ENCODE results near the gene CORO6.

The CORO6 gene

GRCh38 chr17:29591737-29592608 lies 30.7 kb downstream of the CORO6 start:
- Histone ChIP-seq H3K4me1 (ENCODE audit: control insufficient read depth, insufficient read depth, low read length, poor library complexity, severe bottlenecking) (peaks cover 48% of the 10 kb centered on the region), H3K4me3 (ENCODE audit: insufficient read depth, low read depth, low read length, poor library complexity, severe bottlenecking) (peak overlapping the region; percentile 79)
- peak; percentile 56 to 72 (median 61) for DNase-seq

DNA sequence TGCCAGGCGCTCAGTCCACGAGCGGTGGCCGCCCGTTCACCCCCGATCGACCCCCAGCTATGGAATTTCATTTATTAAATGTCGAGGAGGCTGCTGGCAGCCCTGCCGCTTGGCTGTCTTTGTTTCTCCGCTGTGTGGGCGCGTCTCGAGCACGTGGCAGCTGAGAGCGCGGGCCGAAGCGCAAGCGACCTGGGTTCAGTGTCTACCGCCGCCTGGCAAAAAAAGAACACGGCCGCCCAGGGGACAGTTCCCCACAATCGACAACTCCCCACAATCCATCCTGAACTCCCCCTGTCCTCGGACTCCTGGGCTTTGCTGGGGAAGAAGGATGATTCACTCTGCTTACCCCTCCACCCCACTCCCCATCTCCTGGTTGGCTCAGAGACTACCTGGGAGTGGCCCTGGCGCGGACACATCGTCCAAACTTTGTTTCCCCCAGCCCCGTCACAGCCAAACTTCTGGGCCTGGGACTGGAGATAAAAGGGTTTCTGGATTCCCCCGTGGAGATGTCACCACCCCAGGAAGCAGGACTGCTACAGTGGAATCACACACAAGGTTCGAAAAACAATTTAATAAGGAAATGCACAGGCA lies 31.5 kb downstream of the CORO6 start:
- peaks cover 48% of the 10 kb centered on the region for H3K4me1 ChIP-seq (ENCODE audit: control insufficient read depth, insufficient read depth, low read length, poor library complexity, severe bottlenecking)
- H3K27ac ChIP-seq (ENCODE audit: insufficient read depth, low read length, poor library complexity, severe bottlenecking): peak overlapping the region; percentile 23
- no peaks in the 10 kb centered on the region for H3K9me3 ChIP-seq (ENCODE audit: control insufficient read depth, low read length)
- H3K36me3 ChIP-seq (ENCODE audit: control insufficient read depth, insufficient read depth, low read length): no peaks in the 10 kb centered on the region
- no peaks in the 10 kb centered on the region for H3K27me3 ChIP-seq (replicated peaks; ENCODE audit: control insufficient read depth, insufficient read depth, low read length, poor library complexity, severe bottlenecking)
- H3K4me3 ChIP-seq (ENCODE audit: insufficient read depth, low read depth, low read length, poor library complexity, severe bottlenecking): peak overlapping the region; percentile 79
- DNase-seq: no peak

More at GRCh38 chr17:29591737-29592608, 30.7 kb downstream of the CORO6 start:
- Histone ChIP-seq H3K36me3 (ENCODE audit: control insufficient read depth, insufficient read depth, low read length) (no peaks in the 10 kb centered on the region), H3K27ac (ENCODE audit: insufficient read depth, low read length, poor library complexity, severe bottlenecking) (no peak overlapping the region), H3K9me3 (ENCODE audit: control insufficient read depth, low read length) (no peaks in the 10 kb centered on the region), H3K27me3 (replicated peaks; ENCODE audit: control insufficient read depth, insufficient read depth, low read length, poor library complexity, severe bottlenecking) (no peaks in the 10 kb centered on the region)

GRCh38 chr17:29590411-29591145 lies 32.1 kb downstream of the CORO6 start:
- DNase-seq: no peak
- Histone ChIP-seq H3K36me3 (ENCODE audit: control insufficient read depth, insufficient read depth, low read length) (no peaks in the 10 kb centered on the region), H3K27ac (ENCODE audit: insufficient read depth, low read length, poor library complexity, severe bottlenecking) (peak overlapping the region; percentile 23), H3K9me3 (ENCODE audit: control insufficient read depth, low read length) (no peaks in the 10 kb centered on the region), H3K4me1 (ENCODE audit: control insufficient read depth, insufficient read depth, low read length, poor library complexity, severe bottlenecking) (peaks cover 53% of the 10 kb centered on the region), H3K27me3 (replicated peaks; ENCODE audit: control insufficient read depth, insufficient read depth, low read length, poor library complexity, severe bottlenecking) (no peaks in the 10 kb centered on the region), H3K4me3 (ENCODE audit: insufficient read depth, low read depth, low read length, poor library complexity, severe bottlenecking) (peak overlapping the region; percentile 79)

GRCh38 chr17:29589524-29590410 lies 32.9 kb downstream of the CORO6 start, which contains the start of gene GIT1:
TSS of gene GIT1 (minus strand) at chr17:29589648. CDS start at chr17:29589378, 270 bp downstream.
- Histone ChIP-seq H3K4me3 (ENCODE audit: insufficient read depth, low read depth, low read length, poor library complexity, severe bottlenecking) (peak within 1 kb of the TSS; percentile 79), H3K27me3 (replicated peaks; ENCODE audit: control insufficient read depth, insufficient read depth, low read length, poor library complexity, severe bottlenecking) (no peaks in the 10 kb centered on the region), H3K4me1 (ENCODE audit: control insufficient read depth, insufficient read depth, low read length, poor library complexity, severe bottlenecking) (peaks cover 61% of the 10 kb centered on the region)

DNA sequence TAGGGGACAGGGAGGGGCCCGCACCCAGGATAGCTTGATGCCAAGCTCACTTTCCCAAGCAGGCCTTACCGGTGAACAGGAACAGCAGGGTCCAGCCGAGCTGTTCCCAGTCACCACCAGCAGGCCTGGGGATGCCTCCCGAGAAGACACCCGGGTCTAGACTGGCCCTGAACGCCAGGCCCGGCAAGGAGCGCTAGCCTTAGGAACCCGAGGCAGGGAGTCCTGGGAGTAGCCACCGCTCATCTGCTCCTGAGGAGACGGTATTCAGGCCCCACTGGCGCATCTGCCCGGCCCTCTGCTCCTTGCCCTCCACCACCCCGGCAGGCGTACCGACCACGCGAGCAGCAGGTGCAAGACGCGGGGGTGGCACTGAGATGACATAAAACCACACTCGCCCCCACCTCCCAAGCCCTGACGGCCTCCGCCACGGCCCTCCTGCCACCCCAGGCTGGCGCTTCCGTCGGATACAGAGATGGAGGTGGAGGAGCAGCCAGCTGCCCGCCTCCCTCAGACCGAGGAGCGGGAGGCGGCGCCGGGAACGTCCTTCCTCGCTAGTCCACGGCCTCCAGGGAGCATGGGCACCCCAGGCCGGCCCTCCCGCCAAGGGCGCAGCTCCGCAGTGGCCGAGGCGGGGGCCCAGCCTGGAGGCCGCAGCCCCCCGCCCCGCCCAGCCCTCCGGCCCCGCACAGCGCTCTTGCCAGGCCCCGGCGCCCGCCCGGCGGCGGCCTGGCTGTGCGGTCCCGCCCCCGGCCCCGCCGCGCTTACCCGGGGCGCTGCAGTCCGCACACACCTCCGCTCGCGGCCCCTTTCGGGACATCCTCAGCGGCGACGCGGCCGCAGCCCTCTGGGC lies 33.9 kb downstream of the CORO6 start:
- H3K36me3 ChIP-seq (ENCODE audit: control insufficient read depth, insufficient read depth, low read length): no peaks in the 10 kb centered on the region
- peaks cover 68% of the 10 kb centered on the region for H3K4me1 ChIP-seq (ENCODE audit: control insufficient read depth, insufficient read depth, low read length, poor library complexity, severe bottlenecking)
- H3K27ac ChIP-seq (ENCODE audit: insufficient read depth, low read length, poor library complexity, severe bottlenecking): peak overlapping the region; percentile 63
- no peaks in the 10 kb centered on the region for H3K27me3 ChIP-seq (replicated peaks; ENCODE audit: control insufficient read depth, insufficient read depth, low read length, poor library complexity, severe bottlenecking)
- no peaks in the 10 kb centered on the region for H3K9me3 ChIP-seq (ENCODE audit: control insufficient read depth, low read length)
- DNase-seq: peak; percentile 19 to 43 (median 27)
- H3K4me3 ChIP-seq (ENCODE audit: insufficient read depth, low read depth, low read length, poor library complexity, severe bottlenecking): peak overlapping the region; percentile 78

More at GRCh38 chr17:29589524-29590410, 32.9 kb downstream of the CORO6 start, which contains the start of gene GIT1:
- Histone ChIP-seq H3K27ac (ENCODE audit: insufficient read depth, low read length, poor library complexity, severe bottlenecking) (peak within 1 kb of the TSS; percentile 67), H3K36me3 (ENCODE audit: control insufficient read depth, insufficient read depth, low read length) (no peaks in the 10 kb centered on the region), H3K9me3 (ENCODE audit: control insufficient read depth, low read length) (no peaks in the 10 kb centered on the region)
- DNase-seq: peak; percentile 70 to 77 (median 73)

- H3K4me1 ChIP-seq (ENCODE audit: control insufficient read depth, insufficient read depth, low read length, poor library complexity, severe bottlenecking): peaks cover 66% of the 10 kb centered on the region
- no peak for DNase-seq
- H3K27ac ChIP-seq (ENCODE audit: insufficient read depth, low read length, poor library complexity, severe bottlenecking): peak overlapping the region; percentile 63
- H3K9me3 ChIP-seq (ENCODE audit: control insufficient read depth, low read length): no peaks in the 10 kb centered on the region
- H3K36me3 ChIP-seq (ENCODE audit: control insufficient read depth, insufficient read depth, low read length): peaks cover 1% of the 10 kb centered on the region
- H3K27me3 ChIP-seq (replicated peaks; ENCODE audit: control insufficient read depth, insufficient read depth, low read length, poor library complexity, severe bottlenecking): no peaks in the 10 kb centered on the region
- peak overlapping the region; percentile 78 for H3K4me3 ChIP-seq (ENCODE audit: insufficient read depth, low read depth, low read length, poor library complexity, severe bottlenecking)
Measured at GRCh38 chr17:29588017-29588561, 34.6 kb downstream of the CORO6 start.

- no peak overlapping the region for H3K4me3 ChIP-seq (ENCODE audit: insufficient read depth, low read depth, low read length, poor library complexity, severe bottlenecking)
- H3K36me3 ChIP-seq (ENCODE audit: control insufficient read depth, insufficient read depth, low read length): peaks cover 6% of the 10 kb centered on the region
- peaks cover 64% of the 10 kb centered on the region for H3K4me1 ChIP-seq (ENCODE audit: control insufficient read depth, insufficient read depth, low read length, poor library complexity, severe bottlenecking)
- H3K27me3 ChIP-seq (replicated peaks; ENCODE audit: control insufficient read depth, insufficient read depth, low read length, poor library complexity, severe bottlenecking): no peaks in the 10 kb centered on the region
- no peaks in the 10 kb centered on the region for H3K9me3 ChIP-seq (ENCODE audit: control insufficient read depth, low read length)
- no peak for DNase-seq
- H3K27ac ChIP-seq (ENCODE audit: insufficient read depth, low read length, poor library complexity, severe bottlenecking): no peak overlapping the region
Measured at GRCh38 chr17:29587591-29587990, 35.1 kb downstream of the CORO6 start.

DNA sequence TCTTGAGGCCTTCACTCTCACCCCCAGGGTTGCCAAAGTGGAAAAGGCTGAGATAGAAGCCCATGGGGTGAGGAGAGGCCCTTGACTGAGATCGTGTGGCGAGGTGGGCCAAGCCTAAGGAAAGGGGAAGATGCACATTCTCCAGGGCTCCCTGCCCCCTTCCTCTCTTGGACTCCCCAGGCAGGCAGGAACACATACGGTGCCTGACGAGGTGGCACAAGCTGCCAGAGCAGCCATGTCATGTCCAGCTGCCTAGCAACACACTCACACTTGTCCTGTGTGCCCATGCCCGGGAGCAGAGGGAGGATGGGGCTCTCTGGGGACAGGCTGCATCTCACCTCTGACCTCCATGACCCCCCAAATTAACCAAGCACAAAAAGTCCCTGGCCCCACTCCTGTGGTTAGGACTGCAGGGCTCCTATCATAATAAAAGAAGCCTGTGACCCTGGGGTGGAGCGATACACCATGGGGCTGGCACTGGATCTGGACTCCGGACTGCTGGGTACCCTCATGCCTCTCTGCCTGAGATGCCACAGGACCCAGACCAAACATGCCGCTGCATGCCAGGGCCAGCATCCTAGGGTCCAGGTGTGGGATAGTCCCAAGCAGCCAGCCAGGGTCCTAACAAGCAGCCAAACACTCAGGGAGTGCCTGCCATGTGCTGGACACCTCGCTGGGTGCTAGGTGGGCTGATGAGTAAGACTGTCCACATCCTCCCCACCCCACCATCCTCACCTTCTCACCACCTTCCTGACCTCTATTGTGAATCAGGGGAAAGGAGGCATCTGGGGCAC lies 35.8 kb downstream of the CORO6 start:
- peaks cover 57% of the 10 kb centered on the region for H3K4me1 ChIP-seq (ENCODE audit: control insufficient read depth, insufficient read depth, low read length, poor library complexity, severe bottlenecking)
- no peak for DNase-seq
- H3K36me3 ChIP-seq (ENCODE audit: control insufficient read depth, insufficient read depth, low read length): peaks cover 13% of the 10 kb centered on the region
- no peak overlapping the region for H3K27ac ChIP-seq (ENCODE audit: insufficient read depth, low read length, poor library complexity, severe bottlenecking)
- H3K4me3 ChIP-seq (ENCODE audit: insufficient read depth, low read depth, low read length, poor library complexity, severe bottlenecking): no peak overlapping the region
- no peaks in the 10 kb centered on the region for H3K27me3 ChIP-seq (replicated peaks; ENCODE audit: control insufficient read depth, insufficient read depth, low read length, poor library complexity, severe bottlenecking)
- no peaks in the 10 kb centered on the region for H3K9me3 ChIP-seq (ENCODE audit: control insufficient read depth, low read length)
